K562 (cell line): ENCODE data around the gene MOSPD3. TPM values are rescaled to one million over a fixed set of nuclear protein-coding genes. Genes with fewer than 3 reads are reported as not detected.

ENCODE experiments used
- ADNP ChIP-seq: fragments of 200-800 bp; sonication (Bioruptor generic); IDR thresholded peaks from 2 replicates; pipeline ENCODE4 v1.6.1; 2016; ENCODE audit warnings: missing genetic modification characterization, missing compliant biosample characterization
- ARNT ChIP-seq, 2 experiments: fragments of 450-650 bp; IDR thresholded peaks; 2 replicates each; pipeline ENCODE4 v1.6.1; 2016; ENCODE audit warnings: mild to moderate bottlenecking in 1 of 2
- ELF4 ChIP-seq: fragments of 450-650 bp; formaldehyde crosslinking; IDR thresholded peaks from 2 replicates; pipeline ENCODE4 v1.4.0; 2022; ENCODE audit warnings: missing genetic modification characterization
- GATAD2B ChIP-seq: fragments of 450-650 bp; IDR thresholded peaks from 2 replicates; pipeline ENCODE4 v1.6.1; 2017; ENCODE audit warnings: mild to moderate bottlenecking, borderline replicate concordance
- HNRNPK ChIP-seq: fragments of 200-400 bp; formaldehyde crosslinking; IDR thresholded peaks from one replicate; pipeline ENCODE4 v1.6.1; 2018; ENCODE audit warnings: mild to moderate bottlenecking, low read depth, low read length; ENCODE audit not compliant: poor library complexity, severe bottlenecking
- KDM4B ChIP-seq, 2 experiments: fragments of 450-650 bp in 1 of 2; sonication (generic) in 1 of 2; IDR thresholded peaks; 2 replicates each; pipeline ENCODE4 v1.6.1; 2016 to 2017; ENCODE audit warnings: borderline replicate concordance in 2 of 2, antibody characterized with exemption in 1 of 2, low read depth in 1 of 2, mild to moderate bottlenecking in 1 of 2
- MAFG ChIP-seq: fragments of 450-650 bp; conservative IDR thresholded peaks from 2 replicates; pipeline ENCODE4 v1.6.1; 2016; ENCODE audit warnings: missing genetic modification characterization, missing compliant biosample characterization
- NFRKB ChIP-seq: fragments of 450-650 bp; IDR thresholded peaks from 2 replicates; pipeline ENCODE4 v1.6.1; 2016; ENCODE audit warnings: low read depth
- PHB2 ChIP-seq: fragments of 450-650 bp; IDR thresholded peaks from 2 replicates; pipeline ENCODE4 v1.6.1; 2017; ENCODE audit warnings: low read depth
- RFX5 ChIP-seq: IDR thresholded peaks from 2 replicates; pipeline ENCODE4 v1.6.1; 2011; ENCODE audit warnings: low read depth, mild to moderate bottlenecking, improper control_type of control experiment, low read length
- TAF1 ChIP-seq: IDR thresholded peaks from 2 replicates; pipeline ENCODE4 v1.6.1; 2011; ENCODE audit warnings: mild to moderate bottlenecking, low read length, moderate library complexity; ENCODE audit not compliant: insufficient read depth, control insufficient read depth, severe bottlenecking; ENCODE audit errors: extremely low read depth
- THRAP3 ChIP-seq: fragments of 450-650 bp; IDR thresholded peaks from 2 replicates; pipeline ENCODE4 v1.6.1; 2016; ENCODE audit warnings: mild to moderate bottlenecking, inconsistent platforms, borderline replicate concordance
- ZNF507 ChIP-seq: conservative IDR thresholded peaks from 2 replicates; pipeline ENCODE4 v1.6.1; 2017; ENCODE audit warnings: missing genetic modification characterization, missing compliant biosample characterization
- polyA plus RNA-seq, 8 experiments: library from polyadenylated mRNA; depleted of rRNA in 4 of 8; stranded (reverse) in 5 of 8; unstranded in 3 of 8; fragments of >200 nt; fragmentation: Nextera tagmentation in 2 of 8; fragmentation: Illumina TruSeq in 1 of 8; extraction: Ambion mirVana in 2 of 8; extraction: Trizol in 1 of 8; gene quantifications; 2 replicates each; pipeline versions ENCODE4 v1.2.1 to v1.2.3, GENCODE V29; 2011 to 2014; ENCODE audit warnings: inconsistent platforms in 1 of 8, missing spikeins in 1 of 8
- total RNA-seq, 7 experiments: library from RNA; depleted of rRNA in 6 of 7; stranded (reverse); fragments of >200 nt in 6 of 7; fragmentation: Illumina TruSeq in 2 of 7; extraction: Trizol in 2 of 7; gene quantifications; 2 replicates each; pipeline versions ENCODE4 v1.2.1 to v1.2.3, GENCODE V29; 2011 to 2021; ENCODE audit warnings: low replicate concordance in 1 of 7
- TF ChIP-seq, protein P1 (sequence below), 2 experiments: IDR thresholded peaks in 1 of 2; conservative IDR thresholded peaks in 1 of 2; 2 replicates each; pipeline ENCODE4 v1.6.1; 2016; ENCODE audit warnings: low read depth in 2 of 2, mild to moderate bottlenecking in 1 of 2, missing compliant biosample characterization in 1 of 2, missing genetic modification characterization in 1 of 2, moderate library complexity in 1 of 2
- TF ChIP-seq, protein P2 (sequence below): fragments of 450-650 bp; IDR thresholded peaks from 2 replicates; pipeline ENCODE4 v1.6.1; 2016; ENCODE audit warnings: borderline replicate concordance
- TF ChIP-seq, protein P3 (sequence below): fragments of 250-450 bp; sonication (Bioruptor Pico); IDR thresholded peaks from 2 replicates; pipeline ENCODE4 v1.8.0; 2022; ENCODE audit warnings: moderate library complexity, mild to moderate bottlenecking, inconsistent platforms
- TF ChIP-seq, protein P4 (sequence below): fragments of 450-650 bp; formaldehyde crosslinking; IDR thresholded peaks from 2 replicates; pipeline ENCODE4 v1.4.0; 2020; ENCODE audit warnings: mild to moderate bottlenecking, moderate library complexity
- TF ChIP-seq, protein P5 (sequence below): fragments of 450-650 bp; formaldehyde crosslinking; IDR thresholded peaks from 2 replicates; pipeline ENCODE4 v1.4.0; 2022; ENCODE audit warnings: missing genetic modification characterization

MOSPD3 gene
- total and polyA plus RNA-seq, 9 of the 15 experiments (the other 6 are each of a cell fraction or from before 2014, with no cell fraction given), result 1.4 to 32.1 (median 7.3) TPM

DNA sequence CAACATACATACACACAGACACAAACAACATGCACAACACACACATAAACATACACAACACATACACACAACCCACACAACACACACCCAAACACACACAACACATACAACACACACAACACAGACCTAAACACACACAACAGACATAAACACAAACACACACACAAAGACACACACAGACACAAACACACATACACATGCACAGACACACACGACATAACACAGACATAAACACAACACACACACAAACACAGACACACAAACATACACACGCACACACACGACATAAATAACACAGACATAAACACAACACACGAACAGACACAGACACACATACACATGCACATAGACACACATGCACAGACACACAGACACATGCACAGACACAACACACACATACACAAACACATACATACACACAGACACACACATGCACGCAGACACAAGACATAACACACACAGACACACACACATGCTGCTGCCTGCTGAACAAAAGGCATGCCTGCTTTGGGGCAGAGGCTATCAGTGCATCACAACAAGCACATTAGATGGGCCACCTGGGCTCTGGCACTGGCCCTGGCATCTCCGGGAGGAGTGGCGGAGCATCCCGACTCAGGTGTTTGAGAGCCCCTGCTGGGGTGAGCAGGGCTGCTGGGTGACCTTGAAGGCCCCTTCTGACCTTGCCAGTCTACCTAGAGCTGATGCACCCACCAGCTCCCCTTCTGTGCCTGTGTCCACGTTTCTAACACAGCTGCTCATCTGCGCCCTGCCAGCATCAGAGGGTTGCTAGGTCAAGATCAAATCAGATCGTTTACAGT lies 31.7 kb upstream of the MOSPD3 start (continued):
- TF ChIP-seq, protein P1, sequence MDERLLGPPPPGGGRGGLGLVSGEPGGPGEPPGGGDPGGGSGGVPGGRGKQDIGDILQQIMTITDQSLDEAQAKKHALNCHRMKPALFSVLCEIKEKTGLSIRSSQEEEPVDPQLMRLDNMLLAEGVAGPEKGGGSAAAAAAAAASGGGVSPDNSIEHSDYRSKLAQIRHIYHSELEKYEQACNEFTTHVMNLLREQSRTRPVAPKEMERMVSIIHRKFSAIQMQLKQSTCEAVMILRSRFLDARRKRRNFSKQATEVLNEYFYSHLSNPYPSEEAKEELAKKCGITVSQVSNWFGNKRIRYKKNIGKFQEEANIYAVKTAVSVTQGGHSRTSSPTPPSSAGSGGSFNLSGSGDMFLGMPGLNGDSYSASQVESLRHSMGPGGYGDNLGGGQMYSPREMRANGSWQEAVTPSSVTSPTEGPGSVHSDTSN (CRISPR knock-in tag; IDR thresholded peaks at IDR 0.05; ENCODE audit: low read depth), result no peak
- TF ChIP-seq, protein P1 (tag; conservative IDR thresholded peaks at IDR 0.05; ENCODE audit: low read depth), result no peak
- TF ChIP-seq GATAD2B, result no peak
- no peak for TF ChIP-seq RFX5
- TF ChIP-seq ADNP, result no peak
- TF ChIP-seq, protein P2, sequence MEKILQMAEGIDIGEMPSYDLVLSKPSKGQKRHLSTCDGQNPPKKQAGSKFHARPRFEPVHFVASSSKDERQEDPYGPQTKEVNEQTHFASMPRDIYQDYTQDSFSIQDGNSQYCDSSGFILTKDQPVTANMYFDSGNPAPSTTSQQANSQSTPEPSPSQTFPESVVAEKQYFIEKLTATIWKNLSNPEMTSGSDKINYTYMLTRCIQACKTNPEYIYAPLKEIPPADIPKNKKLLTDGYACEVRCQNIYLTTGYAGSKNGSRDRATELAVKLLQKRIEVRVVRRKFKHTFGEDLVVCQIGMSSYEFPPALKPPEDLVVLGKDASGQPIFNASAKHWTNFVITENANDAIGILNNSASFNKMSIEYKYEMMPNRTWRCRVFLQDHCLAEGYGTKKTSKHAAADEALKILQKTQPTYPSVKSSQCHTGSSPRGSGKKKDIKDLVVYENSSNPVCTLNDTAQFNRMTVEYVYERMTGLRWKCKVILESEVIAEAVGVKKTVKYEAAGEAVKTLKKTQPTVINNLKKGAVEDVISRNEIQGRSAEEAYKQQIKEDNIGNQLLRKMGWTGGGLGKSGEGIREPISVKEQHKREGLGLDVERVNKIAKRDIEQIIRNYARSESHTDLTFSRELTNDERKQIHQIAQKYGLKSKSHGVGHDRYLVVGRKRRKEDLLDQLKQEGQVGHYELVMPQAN, result peak; percentile 70
- TF ChIP-seq THRAP3, result 0 out of 2 replicates have a peak, but pooled peaks have one; percentile 63
- TF ChIP-seq, protein P3, sequence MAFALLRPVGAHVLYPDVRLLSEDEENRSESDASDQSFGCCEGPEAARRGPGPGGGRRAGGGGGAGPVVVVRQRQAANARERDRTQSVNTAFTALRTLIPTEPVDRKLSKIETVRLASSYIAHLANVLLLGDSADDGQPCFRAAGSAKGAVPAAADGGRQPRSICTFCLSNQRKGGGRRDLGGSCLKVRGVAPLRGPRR, result no peak
- TF ChIP-seq ZNF507 (tag), result no peak
- TF ChIP-seq, protein P4, sequence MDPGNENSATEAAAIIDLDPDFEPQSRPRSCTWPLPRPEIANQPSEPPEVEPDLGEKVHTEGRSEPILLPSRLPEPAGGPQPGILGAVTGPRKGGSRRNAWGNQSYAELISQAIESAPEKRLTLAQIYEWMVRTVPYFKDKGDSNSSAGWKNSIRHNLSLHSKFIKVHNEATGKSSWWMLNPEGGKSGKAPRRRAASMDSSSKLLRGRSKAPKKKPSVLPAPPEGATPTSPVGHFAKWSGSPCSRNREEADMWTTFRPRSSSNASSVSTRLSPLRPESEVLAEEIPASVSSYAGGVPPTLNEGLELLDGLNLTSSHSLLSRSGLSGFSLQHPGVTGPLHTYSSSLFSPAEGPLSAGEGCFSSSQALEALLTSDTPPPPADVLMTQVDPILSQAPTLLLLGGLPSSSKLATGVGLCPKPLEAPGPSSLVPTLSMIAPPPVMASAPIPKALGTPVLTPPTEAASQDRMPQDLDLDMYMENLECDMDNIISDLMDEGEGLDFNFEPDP (CRISPR knock-in tag), result no peak
- TF ChIP-seq KDM4B (IDR thresholded peaks at IDR 0.05; ENCODE audit: borderline replicate concordance in 2 of 2, low read depth in 1 of 2), result no peak
- no peak for TF ChIP-seq NFRKB
- TF ChIP-seq MAFG (tag), result no peak
- peak; percentile 91 for TF ChIP-seq ELF4 (CRISPR knock-in tag)
- TF ChIP-seq, protein P5, sequence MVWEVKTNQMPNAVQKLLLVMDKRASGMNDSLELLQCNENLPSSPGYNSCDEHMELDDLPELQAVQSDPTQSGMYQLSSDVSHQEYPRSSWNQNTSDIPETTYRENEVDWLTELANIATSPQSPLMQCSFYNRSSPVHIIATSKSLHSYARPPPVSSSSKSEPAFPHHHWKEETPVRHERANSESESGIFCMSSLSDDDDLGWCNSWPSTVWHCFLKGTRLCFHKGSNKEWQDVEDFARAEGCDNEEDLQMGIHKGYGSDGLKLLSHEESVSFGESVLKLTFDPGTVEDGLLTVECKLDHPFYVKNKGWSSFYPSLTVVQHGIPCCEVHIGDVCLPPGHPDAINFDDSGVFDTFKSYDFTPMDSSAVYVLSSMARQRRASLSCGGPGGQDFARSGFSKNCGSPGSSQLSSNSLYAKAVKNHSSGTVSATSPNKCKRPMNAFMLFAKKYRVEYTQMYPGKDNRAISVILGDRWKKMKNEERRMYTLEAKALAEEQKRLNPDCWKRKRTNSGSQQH (CRISPR knock-in tag), result peak; percentile 85
- 0 out of 4 replicates have a peak, but pooled peaks of 1 of the 2 experiments have one; percentile 31 for TF ChIP-seq ARNT (IDR thresholded peaks at IDR 0.05)
- TF ChIP-seq TAF1, result no peak
- TF ChIP-seq HNRNPK, result no peak
- TF ChIP-seq PHB2, result peak; percentile 55; the same call in 1 of the 2 replicates
